Keratinocyte (primary cell): ENCODE results near the gene ROR2.

ENCODE experiments used
- EZH2 ChIP-seq: IDR thresholded peaks from one replicate; pipeline ENCODE4 v1.6.1; 2012; ENCODE audit warnings: inconsistent platforms, mild to moderate bottlenecking, low read length, moderate library complexity
- TF ChIP-seq, protein P1 (sequence below), 3 experiments: IDR thresholded peaks in 1 of 3; conservative IDR thresholded peaks in 1 of 3; optimal IDR thresholded peaks in 1 of 3; 2 replicates in 2 of 3; 3 replicates in 1 of 3; pipeline versions ENCODE3 to v1.5.1; 2011; ENCODE audit warnings: low read length in 3 of 3, mild to moderate bottlenecking in 3 of 3, moderate library complexity in 2 of 3, control low read depth in 1 of 3, inconsistent platforms in 1 of 3; ENCODE audit not compliant: insufficient read depth in 2 of 3; ENCODE audit errors: extremely low read depth in 1 of 3

GRCh38 chr9:91937056-91937455 is 13.0 kb downstream of the ROR2 start:
- TF ChIP-seq, protein P1, sequence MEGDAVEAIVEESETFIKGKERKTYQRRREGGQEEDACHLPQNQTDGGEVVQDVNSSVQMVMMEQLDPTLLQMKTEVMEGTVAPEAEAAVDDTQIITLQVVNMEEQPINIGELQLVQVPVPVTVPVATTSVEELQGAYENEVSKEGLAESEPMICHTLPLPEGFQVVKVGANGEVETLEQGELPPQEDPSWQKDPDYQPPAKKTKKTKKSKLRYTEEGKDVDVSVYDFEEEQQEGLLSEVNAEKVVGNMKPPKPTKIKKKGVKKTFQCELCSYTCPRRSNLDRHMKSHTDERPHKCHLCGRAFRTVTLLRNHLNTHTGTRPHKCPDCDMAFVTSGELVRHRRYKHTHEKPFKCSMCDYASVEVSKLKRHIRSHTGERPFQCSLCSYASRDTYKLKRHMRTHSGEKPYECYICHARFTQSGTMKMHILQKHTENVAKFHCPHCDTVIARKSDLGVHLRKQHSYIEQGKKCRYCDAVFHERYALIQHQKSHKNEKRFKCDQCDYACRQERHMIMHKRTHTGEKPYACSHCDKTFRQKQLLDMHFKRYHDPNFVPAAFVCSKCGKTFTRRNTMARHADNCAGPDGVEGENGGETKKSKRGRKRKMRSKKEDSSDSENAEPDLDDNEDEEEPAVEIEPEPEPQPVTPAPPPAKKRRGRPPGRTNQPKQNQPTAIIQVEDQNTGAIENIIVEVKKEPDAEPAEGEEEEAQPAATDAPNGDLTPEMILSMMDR (optimal IDR thresholded peaks at IDR 0.05 in 1 of 3, IDR thresholded peaks at IDR 0.05 in 1 of 3, conservative IDR thresholded peaks at IDR 0.05 in 1 of 3; ENCODE audit: extremely low read depth in 1 of 3, insufficient read depth in 2 of 3, low read length in 3 of 3) = no peak
- TF ChIP-seq EZH2 = no peak
